ENCODE results near the gene ZNF132.
"Not testable (repeated sequence)": the region's sequence is repeated elsewhere in the genome, so short reads cannot be mapped to it uniquely, and the experiment has no call there.

DNA sequence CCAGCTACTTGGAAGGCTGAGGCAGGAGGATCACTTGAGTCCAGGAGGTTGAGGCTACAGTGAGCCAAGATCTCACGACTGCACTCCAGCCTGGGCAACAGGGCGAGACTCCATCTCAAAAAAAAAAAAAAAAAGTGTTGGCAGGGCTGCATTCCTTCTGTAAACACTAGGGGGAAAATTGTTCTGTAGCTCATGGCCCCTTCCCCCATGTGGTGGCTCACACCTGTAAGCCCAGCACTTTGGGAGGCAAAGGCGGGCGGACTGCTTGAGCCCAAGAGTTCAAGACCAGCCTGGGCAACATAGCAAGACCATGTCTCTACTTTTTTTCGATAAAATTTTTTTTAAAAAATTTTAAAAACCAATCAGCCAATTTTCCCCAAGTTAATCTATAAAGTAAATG, 44.4 kb upstream of the ZNF132 start:
- TF ChIP-seq, protein P1, sequence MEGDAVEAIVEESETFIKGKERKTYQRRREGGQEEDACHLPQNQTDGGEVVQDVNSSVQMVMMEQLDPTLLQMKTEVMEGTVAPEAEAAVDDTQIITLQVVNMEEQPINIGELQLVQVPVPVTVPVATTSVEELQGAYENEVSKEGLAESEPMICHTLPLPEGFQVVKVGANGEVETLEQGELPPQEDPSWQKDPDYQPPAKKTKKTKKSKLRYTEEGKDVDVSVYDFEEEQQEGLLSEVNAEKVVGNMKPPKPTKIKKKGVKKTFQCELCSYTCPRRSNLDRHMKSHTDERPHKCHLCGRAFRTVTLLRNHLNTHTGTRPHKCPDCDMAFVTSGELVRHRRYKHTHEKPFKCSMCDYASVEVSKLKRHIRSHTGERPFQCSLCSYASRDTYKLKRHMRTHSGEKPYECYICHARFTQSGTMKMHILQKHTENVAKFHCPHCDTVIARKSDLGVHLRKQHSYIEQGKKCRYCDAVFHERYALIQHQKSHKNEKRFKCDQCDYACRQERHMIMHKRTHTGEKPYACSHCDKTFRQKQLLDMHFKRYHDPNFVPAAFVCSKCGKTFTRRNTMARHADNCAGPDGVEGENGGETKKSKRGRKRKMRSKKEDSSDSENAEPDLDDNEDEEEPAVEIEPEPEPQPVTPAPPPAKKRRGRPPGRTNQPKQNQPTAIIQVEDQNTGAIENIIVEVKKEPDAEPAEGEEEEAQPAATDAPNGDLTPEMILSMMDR (IDR thresholded peaks at IDR 0.05): not testable (repeated sequence)
- TF ChIP-seq POLR2AphosphoS5 (IDR thresholded peaks at IDR 0.05): not testable (repeated sequence)
